Activated CD4-positive, alpha-beta T cell treated with anti-CD3 and anti-CD28 coated beads, Interleukin-2, amount 50 U/mL, for 48 hours (primary cell): ENCODE measurements around the gene PRMT3.
"Not testable (repeated sequence)": the region's sequence is repeated elsewhere in the genome, so short reads cannot be mapped to it uniquely, and the experiment has no call there.

Experiments used
- DNase-seq, 2 experiments: peaks; one replicate each; pipeline ENCODE4 v3.0.0-alpha.2; 2020

PRMT3 gene

GRCh38 chr11:20518323-20518834 is 130.9 kb downstream of the PRMT3 start:
- no peak for DNase-seq

DNA sequence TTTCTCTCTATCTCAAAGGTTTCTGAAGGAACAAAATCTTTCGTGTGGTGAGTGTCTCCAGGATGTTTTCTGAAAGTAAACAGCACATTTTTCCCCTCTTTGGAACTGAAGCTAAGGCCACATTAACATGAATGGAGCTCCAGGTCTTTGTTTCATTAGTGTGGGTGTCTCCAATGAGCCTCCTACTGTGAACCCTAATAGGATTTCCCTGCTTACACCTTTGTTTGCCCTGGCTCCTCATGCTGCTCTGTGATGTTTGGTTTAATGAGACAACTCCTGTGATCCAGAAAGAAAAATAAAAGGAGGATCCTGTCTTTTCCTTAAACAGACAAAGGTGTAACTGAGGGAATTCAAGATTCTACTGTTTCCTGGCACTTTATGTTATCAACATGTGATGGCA is 135.0 kb downstream of the PRMT3 start:
- DNase-seq: no peak

DNA sequence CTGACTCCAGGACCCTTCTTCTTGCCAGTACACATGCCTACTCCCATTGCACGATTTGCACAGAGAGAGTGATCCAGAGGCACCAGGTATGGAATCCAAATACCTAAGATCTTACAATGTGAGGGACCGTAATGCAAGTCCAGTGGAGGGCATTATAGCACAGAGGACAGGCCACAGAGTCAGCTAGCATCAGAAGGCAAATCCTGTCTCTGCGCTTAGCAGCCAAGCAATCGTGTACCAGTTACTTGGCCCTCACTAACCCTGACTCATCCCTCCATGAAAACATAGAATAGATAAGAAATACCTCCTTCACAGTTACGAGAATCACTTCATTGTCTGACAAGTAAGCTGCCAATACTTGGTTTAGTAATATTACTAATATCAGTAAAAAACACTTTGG is 142.2 kb downstream of the PRMT3 start:
- DNase-seq: no peak

- DNase-seq: no peak
Observed at GRCh38 chr11:20530942-20531703, 143.6 kb downstream of the PRMT3 start.

DNA sequence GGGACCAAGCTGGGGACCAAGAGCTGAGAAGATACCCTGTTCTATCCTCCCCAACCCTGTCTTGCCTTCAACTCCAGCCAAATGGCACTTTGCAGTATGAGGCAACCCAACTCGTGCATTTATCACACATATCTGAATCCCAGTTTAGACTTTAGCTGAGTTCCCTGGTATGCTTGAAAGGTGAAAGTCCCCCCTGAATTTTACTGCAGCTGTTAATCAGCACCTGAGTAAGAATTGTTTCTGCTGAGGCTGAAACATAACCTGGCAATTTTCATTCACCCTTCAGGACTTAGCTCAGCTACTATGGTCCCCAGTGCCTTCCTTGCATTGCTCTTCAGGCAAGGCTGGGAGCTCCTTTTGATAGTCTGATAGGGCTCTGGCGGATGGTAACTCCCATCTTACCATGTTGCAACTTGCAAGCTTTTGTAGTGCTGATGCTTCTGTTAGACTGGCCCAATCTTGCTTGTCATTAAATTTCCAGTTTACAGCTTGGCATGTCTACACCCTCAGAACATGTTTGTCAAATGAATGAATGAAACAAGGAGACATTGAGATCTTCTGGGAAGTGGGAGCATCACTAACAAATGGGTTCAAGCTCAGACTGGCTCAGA is 147.9 kb downstream of the PRMT3 start:
- no peak for DNase-seq

- DNase-seq: no peak
Observed at GRCh38 chr11:20536365-20536764, 148.8 kb downstream of the PRMT3 start.

- DNase-seq: no peak
Observed at GRCh38 chr11:20536784-20537183, 149.3 kb downstream of the PRMT3 start.

GRCh38 chr11:20541503-20541902 is 154.0 kb downstream of the PRMT3 start:
- DNase-seq: no peak

- DNase-seq: no peak
Observed at GRCh38 chr11:20544603-20545237, 157.2 kb downstream of the PRMT3 start.

DNA sequence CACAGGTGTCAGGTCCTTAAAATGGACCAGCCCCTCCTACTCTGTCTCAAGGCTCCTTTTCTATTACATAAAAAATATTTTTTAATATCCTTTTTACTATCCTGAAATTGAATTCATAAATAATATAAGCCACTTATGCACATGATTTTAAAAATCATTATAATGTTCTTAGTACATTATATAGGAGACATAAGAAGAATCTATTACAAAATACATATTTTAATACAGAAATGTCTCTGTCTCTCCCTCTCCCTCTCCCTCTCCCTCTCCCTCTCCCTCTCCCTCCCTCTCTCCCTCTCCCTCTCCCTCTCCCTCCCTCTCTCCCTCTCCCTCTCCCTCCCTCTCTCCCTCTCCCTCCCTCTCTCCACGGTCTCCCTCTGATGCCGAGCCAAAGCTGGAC is 159.9 kb downstream of the PRMT3 start:
- DNase-seq: no peak

- DNase-seq: no peak
Observed at GRCh38 chr11:20551096-20551495, 163.6 kb downstream of the PRMT3 start.

DNA sequence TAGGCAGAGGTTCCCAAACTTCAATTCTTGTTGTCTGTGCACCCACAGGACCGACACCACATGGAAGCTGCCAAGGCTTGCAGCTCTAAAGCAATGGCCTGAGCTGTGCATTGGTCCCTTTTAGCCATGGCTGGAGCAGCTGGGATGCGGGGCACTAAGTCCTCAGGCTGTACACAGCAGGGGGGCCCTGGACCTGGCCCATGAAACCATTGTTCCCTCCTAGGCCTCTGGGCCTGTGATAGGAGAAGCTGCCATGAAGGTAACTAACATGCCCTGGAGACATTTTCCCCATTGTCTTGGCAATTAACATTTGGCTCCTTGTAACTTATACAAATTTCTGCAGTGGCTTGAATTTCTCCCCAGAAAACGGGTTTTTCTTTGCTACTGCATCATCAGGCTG is 168.3 kb downstream of the PRMT3 start:
- no peak for DNase-seq

DNA sequence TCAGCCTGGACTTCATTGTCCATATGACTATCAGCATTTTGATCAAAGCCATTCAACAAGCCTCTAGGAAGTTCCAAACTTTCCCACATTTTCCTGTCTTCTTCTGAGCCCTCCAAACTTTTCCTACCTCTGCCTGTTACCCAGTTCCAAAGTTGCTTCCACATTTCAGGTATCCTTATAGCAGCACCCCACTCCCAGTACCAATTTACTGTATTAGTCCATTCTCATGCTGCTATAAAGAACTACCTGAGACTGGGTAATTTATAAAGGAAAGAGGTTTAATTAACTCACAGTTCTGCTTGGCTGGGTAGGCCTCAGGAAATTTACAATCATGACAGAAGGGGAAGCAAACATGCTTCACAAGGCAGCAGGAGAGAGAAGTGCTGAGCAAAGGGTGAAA is 168.9 kb downstream of the PRMT3 start:
- not testable (repeated sequence) for DNase-seq

DNA sequence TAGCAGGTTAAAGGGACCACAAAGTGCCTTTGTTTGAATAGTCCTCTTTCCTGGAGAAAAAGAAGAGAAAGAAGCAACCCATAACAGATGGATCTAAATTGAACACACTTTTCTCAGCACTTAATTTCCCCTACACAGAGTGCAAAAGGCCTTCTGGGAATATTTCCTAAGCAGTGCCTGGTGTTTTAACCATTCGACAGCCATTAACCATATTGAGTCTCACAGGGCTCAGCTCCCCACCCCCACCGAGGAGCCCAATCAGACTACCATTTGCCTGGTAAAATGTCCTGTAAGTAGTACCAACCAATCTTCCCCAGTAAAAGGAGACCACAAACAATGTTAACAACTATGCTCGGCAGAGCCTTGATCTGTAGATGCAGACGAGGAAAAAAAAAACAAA is 171.2 kb downstream of the PRMT3 start:
- DNase-seq: no peak
